ENCODE measurements around the gene LPO. TPM values are rescaled to one million over a fixed set of nuclear protein-coding genes. Genes with fewer than 3 reads are reported as not detected.

Gene LPO
- not detected for total RNA-seq

- no peak for FAIRE-seq
Observed at GRCh38 chr17:58238147-58238634, at the start of gene LPO. Gene LPO (plus strand): TSS chr17:58238584. CDS start chr17:58242980, 4,396 bp downstream.

DNA sequence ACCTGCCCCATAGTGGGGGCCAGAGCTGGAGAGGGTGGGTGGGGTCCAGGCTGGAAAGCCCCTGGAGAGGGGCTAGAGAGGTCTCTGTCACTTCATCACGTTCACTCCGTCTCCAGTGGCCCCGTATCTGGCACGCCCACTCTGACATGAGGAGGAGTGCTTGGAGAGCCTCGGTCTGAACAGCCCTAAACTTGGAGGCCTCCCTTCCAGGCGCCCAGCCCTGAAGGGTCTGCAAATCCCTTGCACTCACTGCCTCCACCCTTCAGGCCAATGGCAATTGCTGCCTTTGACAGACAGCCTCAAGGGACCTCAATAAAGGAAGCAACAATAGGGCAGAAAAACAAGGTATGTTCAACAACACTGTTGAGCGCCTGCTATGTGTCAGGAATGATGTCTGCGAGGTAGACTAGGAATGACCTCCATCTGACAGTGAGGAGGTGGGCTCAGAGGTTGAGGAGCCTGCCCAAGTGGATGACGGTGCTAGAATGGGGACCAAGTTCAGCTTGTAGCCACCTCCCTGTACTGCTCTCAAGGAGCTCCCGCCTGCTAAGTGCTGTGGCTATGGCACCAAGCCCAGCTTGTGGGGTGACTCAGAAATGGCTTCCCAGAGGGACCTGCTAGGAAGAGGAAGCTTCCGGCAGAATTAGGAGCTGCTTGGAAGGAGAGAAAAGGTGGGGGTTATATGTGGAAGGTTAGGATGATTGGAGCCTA is 48.8 kb upstream of the LPO start:
- FAIRE-seq, result no peak
- DNase-seq (ENCODE audit: low spot score in 2 of 2), result peak in 1 of 2 donors; percentile 59

More at GRCh38 chr17:58238147-58238634, at the start of gene LPO:
- no peak for DNase-seq (ENCODE audit: low spot score in 2 of 2)

DNA sequence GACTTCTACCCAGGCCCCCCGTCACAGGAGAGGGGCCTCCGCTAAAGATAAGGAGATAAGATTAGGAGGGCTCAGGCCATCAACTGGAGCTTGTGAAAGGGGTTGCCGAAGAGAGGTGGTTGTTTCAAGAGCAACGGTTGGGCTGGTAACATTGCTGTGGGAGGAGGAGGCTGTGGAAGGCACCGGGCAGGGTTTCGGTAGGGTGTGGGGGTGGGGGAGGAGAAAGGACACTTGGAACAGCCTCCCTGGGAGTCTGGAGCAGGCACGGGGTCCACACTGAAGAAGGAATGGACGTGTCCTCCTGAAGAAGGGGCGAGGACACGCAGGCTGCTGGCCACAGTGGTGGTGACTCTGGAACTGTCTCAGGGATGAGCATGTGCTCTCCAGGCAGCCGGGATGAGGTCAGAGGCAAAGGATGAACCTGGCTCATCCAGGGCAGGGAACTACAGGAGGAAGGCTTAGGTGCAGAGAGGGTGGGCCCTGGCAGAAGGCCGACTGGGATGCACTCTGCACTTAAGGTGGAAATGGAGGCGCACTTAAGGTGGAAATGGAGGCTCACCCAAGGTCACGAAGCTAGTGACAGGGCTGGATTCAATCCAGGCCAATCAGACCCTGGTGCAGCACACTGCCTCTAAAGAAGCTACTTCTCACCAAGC is 47.0 kb upstream of the LPO start:
- DNase-seq (ENCODE audit: low spot score in 2 of 2) (no peak), FAIRE-seq (no peak)

DNA sequence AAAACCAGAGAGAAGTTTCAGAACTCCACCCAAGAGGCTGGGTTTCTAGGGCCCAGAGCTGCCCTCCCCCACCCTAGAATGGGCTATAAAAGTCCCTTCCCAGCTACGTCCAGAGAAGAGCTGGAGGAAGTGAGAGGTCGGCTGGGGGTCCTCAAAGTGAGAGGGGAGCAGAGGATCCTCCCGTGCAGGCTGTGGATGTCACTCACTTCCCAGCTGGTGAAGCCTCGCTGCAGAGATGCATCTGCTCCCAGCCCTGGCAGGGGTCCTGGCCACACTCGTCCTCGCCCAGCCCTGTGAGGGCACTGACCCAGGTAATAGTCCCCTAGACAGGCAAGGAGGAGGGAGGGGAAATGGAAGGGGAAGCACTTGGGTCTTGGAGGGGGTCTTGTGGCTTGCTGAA is 45.8 kb upstream of the LPO start, which contains the start of gene EPX:
Gene EPX (plus strand): TSS at position 115 of the 400 bp plus-strand sequence. CDS start 121 bp downstream, at position 236.
- FAIRE-seq (no peak), DNase-seq (ENCODE audit: low spot score in 2 of 2) (no peak)

GRCh38 chr17:58193641-58194255 is 44.6 kb upstream of the LPO start:
- FAIRE-seq, result no peak
- no peak for DNase-seq (ENCODE audit: low spot score in 2 of 2)

DNA sequence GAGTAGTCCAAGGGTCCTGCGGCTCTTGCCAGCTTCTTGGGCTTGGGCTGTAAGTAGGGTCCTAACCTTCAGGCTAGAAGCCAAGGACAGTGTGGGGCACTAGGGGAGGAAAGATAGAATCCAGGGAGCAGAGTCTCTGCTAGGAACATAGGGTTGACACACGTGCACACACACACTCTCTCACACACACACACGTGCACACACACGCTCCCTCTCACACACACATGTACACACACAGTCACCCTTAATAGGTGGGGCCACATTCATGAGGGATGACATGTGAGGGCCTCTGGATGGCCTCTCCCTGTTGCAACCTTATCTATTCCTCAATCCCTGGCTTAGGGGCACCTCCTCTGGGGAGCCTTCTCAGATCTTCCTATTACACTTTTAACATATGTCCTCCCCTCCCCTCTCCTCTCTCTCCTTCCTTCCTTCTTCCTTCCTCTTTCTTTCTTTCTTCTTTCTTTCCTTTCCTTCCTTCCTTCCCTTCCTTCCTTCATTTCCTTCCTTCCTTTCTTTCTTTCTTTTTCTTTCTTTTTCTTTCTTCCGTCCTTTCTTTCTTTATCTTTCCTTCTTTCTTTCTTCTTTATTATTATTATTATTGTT is 42.8 kb upstream of the LPO start:
- DNase-seq (ENCODE audit: low spot score in 2 of 2) (no peak), FAIRE-seq (no peak)

DNA sequence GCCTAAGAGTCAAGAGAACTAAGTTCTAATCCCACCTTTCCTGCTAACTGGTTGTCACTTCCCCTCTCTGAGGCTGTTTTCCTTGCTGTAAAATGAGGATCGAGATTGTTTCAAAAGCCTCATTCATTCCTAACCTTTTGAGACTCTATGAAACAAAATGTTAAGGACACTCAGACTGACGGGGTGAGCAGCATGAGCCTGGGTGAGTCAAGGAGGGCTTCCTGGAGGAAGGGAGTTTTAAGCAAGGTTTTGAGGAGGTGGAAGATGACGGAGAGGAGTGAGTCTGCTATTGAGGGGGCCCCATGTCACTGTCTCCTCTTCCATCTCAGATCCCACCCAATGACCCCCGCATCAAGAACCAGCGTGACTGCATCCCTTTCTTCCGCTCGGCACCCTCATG is 41.8 kb upstream of the LPO start:
- DNase-seq (ENCODE audit: low spot score in 2 of 2), result no peak
- no peak for FAIRE-seq

DNA sequence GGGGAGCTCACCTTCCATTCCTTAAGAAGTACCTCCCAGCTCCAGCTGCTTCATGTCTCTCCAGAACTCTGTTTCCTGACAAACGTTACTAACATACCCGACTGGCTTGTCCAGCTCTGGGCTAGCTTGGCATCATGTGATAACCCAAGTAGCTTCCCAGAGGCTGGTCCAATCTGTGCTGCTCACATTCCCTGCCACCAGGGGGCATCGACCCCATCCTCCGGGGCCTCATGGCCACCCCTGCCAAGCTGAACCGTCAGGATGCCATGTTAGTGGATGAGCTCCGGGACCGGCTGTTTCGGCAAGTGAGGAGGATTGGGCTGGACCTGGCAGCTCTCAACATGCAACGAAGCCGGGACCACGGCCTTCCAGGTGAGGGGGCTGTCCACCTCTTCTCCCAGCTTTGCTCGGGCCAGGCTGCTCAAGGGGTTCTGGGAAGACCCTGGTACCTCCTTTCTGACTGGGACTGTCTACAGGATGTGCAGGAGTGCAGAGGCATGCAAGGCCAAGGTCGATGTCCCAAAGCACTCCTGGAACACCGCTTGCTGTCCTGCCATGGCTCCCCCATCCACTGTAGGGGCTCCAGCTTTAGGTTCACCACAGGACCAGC is 38.3 kb upstream of the LPO start:
- no peak for FAIRE-seq

GRCh38 chr17:58202859-58203258 is 35.5 kb upstream of the LPO start:
- no peak for DNase-seq (ENCODE audit: low spot score in 2 of 2)
- FAIRE-seq, result no peak

More for the DNA sequence above, 38.3 kb upstream of the LPO start:
- no peak for DNase-seq (ENCODE audit: low spot score in 2 of 2)

- DNase-seq (ENCODE audit: low spot score in 2 of 2) (no peak), FAIRE-seq (no peak)
Observed at GRCh38 chr17:58204796-58205195, 33.6 kb upstream of the LPO start.

DNA sequence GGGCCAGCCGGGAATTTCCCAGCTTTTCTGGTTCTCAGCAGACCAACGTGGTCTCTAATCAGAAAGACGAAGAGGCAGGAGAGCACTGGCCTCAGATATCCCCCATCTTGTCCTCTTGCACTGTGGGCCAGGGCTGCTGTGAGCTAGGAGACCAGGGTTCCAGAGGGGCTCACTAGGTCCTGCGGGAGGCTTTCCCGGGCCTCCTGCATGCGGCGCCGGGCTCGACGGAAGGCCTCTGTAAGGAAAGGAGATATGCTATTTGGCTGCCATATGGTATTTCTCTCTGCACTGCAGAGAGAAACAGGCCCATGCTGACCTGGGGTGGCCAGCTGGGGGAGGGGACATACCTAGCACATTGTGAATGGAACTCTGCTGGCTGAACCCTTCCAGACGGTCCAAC is 32.4 kb upstream of the LPO start:
- DNase-seq (ENCODE audit: low spot score in 2 of 2), result no peak

GRCh38 chr17:58207451-58207850 is 30.9 kb upstream of the LPO start:
- no peak for DNase-seq (ENCODE audit: low spot score in 2 of 2)
- FAIRE-seq, result no peak

More for the DNA sequence above, 32.4 kb upstream of the LPO start:
- FAIRE-seq, result no peak

DNA sequence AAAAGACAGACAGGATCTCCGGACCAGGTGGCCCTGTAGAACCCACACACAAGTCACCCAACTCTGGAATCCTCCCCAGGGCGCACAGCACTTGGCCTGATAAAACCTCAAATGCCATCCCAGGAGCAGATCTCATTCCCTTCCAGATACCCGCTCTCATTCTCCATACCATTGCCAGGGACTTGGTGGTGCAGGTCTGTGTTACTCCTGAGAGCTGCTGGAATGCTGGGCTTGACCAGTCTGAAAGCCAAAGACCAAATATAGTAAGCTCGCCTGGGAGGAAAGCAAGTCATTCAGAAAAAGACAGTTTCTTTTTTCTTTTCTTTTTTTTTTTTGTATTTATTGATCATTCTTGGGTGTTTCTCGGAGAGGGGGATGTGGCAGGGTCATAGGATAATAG is 30.0 kb upstream of the LPO start:
- DNase-seq (ENCODE audit: low spot score in 2 of 2) (no peak), FAIRE-seq (no peak)

DNA sequence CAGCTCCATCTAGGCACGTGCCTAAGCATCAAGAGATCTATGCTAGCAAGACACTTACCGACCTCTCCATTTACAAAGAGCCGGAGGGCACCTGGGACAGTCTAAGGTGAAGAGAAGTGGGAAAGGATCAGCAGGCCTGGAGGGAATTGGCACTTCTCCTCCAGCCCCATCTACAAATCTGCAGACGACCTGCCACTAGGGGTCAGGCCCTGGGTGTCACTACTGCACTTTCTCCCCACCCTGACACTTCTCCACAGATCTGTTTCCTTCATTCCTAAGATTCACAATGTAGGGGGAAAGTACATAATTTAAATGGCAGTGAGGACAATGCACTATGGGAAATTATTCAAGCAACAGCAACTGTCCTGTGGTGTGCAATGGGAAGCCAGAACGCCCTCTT is 27.5 kb upstream of the LPO start:
- FAIRE-seq (no peak), DNase-seq (ENCODE audit: low spot score in 2 of 2) (no peak)

DNA sequence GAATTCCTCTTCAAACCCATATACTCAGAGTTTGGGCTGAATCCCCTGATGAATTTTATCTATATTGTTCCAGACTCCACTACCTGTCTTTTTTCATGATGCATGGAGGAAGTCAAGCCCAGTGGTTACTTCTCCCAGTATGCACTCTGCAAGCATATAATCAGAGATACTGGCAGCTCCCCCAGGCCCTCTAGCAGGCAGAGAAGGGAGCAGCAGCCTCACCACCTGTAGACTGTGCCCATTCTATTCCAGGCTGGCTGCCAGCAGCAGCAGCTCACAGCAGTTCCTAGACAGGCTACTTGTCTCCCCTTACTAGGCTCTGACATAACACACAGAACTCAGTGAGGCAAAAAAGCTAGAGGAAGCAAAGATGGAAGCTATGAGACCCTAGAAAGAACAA is 22.7 kb upstream of the LPO start:
- no peak for FAIRE-seq
- no peak for DNase-seq (ENCODE audit: low spot score in 2 of 2)

GRCh38 chr17:58217766-58218165 is 20.6 kb upstream of the LPO start:
- DNase-seq (ENCODE audit: low spot score in 2 of 2) (no peak), FAIRE-seq (no peak)

- FAIRE-seq (no peak), DNase-seq (ENCODE audit: low spot score in 2 of 2) (peak; percentile 84 to 97)
Observed at GRCh38 chr17:58219007-58219788, 19.2 kb upstream of the LPO start, which contains the start of gene MKS1. Gene MKS1 (minus strand): TSS chr17:58219255. CDS start chr17:58219230, 25 bp downstream.

DNA sequence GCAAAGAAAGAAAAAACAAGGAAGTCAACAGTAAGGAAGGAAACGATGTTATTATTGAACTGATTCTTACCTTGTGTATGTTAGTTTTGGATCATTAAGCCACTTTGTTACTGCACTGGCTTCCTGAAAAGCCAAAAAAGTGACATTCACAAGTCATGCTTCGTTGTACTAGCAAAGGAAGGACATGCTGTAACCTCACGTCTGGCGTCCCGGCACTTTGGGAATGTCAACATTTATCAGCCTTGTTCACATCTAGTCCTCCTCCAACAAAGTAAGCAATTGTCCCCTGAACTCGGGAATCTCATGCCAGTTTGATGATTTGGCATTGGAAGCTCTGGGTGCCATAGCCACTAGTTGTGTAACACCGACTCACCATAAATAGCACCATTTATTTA is 18.6 kb upstream of the LPO start:
- FAIRE-seq (no peak), DNase-seq (ENCODE audit: low spot score in 2 of 2) (peak in 1 of 2 donors; percentile 22)

DNA sequence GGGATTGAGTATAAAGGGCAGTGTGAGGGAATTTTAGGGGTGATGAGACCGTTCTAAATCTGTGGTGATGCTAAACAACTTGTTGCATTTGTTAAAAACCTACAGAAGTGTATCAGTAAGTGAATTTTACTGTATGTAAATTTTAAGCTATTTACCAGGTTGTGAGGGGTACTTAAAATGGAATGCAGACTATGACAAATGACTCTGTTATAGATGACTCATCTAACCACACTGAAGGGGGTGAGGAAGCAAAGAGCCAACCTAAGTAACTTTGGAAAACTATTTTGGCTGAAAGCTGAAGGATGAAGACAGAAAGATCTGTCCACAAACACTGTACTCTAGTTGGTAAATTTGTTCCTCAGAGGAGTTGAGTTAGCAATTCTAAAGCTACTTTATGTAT is 14.1 kb upstream of the LPO start:
- DNase-seq (ENCODE audit: low spot score in 2 of 2) (no peak), FAIRE-seq (no peak)

DNA sequence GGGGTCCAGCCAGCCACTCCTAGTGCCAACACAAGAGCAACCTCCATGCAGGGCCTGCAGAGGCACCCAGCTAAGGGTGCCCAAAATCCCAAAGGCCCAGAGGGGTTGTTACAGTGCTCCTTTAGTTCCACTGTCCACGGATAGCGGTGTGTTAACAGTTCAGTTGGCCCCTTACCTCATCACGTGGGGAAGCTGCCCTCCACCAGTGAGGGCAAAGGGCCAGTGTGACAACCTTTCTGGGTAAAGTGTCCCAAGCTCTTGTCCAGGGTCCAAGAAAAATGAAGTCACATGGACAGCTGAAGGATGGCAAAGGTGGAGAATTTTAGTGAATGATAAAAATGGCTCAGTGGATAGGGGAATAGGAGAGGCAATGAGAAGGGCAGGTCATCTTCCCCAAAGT is 10.7 kb upstream of the LPO start:
- no peak for FAIRE-seq

More for the DNA sequence above, 10.7 kb upstream of the LPO start:
- no peak for DNase-seq (ENCODE audit: low spot score in 2 of 2)
